Middle frontal gyrus (tissue), 1 donor: ENCODE measurements around the gene PROK2.

ENCODE experiments used
- DNase-seq: peaks from one replicate; pipeline ENCODE4 v3.0.0-alpha.2; 2015; ENCODE audit warnings: low spot score; ENCODE audit errors: extremely low spot score

The PROK2 gene

GRCh38 chr3:71742621-71743020 lies 42.3 kb downstream of the PROK2 start:
- DNase-seq = no peak

- DNase-seq = no peak
Observed at GRCh38 chr3:71734881-71735280, 50.1 kb downstream of the PROK2 start.

DNA sequence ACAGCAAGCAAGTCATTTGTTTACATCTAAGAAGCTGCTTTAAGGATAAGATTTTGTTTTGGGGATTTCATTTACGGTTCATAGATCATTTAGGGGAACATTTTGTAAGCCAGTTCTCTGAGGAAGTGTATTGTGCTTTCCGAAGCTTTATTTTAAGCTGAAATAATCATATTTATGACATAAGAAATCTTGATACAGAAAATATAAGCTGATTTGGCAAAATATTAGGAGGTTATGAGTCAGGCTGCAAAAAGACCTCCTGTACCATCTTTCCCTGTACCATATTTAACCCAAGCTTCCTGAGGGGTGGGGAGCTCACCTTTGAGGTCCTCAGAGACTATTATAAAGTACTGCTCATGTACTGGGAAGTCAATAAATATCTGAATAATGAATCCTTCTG lies 51.6 kb downstream of the PROK2 start:
- DNase-seq = no peak

DNA sequence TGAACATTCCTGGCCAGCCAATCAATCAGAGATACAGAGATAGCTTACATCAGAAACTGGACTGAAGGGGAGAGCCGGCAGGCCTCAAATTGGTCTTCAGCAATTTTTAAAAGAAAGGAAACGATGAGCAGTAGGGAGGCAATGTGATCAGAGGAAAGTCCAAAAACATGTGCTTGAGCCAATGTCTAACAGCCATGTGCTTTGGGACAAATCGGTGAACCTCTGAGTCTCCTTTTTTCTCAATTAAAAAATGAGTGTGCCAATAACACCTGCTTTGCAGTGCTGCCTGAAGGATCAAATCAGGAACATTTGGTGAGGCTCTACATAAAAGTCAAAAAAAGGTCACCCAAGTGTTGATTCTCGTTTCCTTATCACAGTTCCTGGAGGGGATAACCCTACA lies 52.3 kb downstream of the PROK2 start:
- no peak for DNase-seq

DNA sequence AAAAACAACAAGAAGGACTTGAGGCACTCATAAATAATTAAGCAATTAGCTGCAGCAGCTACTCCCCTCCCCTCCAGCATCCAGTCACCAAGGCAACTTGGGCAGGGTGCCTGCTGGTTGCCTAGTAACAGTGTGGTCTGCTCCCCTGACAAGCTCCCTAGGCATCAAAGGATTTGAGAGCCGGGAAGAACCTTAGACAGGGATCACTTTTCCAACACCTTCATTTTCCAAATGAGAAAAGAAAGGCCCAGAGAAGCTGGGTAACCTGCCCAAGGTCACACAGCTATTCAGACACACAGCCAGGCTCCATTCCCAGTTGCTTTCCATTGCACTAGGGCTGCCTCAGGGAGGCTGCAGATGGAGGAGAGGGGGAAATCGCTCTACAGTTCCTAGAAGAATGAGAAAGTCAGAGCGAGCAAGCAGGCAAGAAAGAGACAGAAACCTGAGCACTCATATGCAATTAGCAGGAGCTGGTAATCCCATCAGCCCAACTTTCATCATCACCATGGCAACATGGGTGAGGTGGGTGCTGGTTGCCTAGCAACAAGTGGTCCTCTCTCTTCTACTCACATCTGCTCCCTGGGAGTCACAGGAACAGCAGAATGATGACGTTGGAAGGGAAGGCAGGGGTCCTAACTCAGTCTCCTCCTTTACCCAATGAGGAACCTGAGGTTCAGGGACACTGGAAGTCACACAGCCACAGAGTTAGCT lies 56.2 kb downstream of the PROK2 start:
- no peak for DNase-seq

- DNase-seq = no peak
Observed at GRCh38 chr3:71726146-71726545, 58.8 kb downstream of the PROK2 start.

- no peak for DNase-seq
Observed at GRCh38 chr3:71725271-71725991, 59.5 kb downstream of the PROK2 start, which contains the start of gene EIF4E3. TSS of gene EIF4E3 (minus strand) at chr3:71725402. CDS start at chr3:71725367, 35 bp downstream.

- DNase-seq = no peak
Observed at GRCh38 chr3:71724584-71725270, 60.2 kb downstream of the PROK2 start.

- no peak for DNase-seq
Observed at GRCh38 chr3:71724171-71724453, 60.8 kb downstream of the PROK2 start.

DNA sequence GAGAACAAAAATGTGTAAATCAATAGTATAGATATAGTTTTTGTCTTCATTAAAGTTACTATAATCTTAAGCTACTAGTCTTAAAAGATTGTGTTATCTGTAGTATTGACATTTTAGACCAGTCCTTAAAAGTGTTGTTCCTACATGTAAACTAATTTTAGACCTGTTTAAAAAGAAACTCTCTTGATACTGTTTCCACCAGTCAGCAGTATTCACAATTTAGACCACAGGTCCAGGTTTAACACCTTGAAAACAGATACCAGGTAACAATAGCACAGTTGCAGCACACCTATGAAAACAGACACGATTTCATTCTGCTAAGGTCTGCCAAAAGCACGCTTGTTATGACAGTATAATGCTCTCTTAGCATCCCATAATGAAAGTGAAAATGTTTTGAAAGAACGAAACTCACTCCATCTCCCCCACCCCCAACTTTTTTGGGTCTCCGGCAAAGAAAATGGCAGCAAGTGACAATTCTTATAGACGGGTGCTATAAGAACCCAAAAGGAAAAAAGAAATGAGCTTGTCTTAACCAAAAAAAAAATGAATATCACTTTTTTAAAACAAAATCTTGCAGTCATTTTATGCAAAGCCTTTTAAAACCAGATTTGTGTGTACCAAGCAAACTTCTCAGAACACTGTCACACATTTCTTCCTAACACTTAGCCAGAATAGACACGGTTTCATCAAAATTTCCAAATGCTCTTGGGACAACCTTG lies 61.3 kb downstream of the PROK2 start:
- DNase-seq = no peak

DNA sequence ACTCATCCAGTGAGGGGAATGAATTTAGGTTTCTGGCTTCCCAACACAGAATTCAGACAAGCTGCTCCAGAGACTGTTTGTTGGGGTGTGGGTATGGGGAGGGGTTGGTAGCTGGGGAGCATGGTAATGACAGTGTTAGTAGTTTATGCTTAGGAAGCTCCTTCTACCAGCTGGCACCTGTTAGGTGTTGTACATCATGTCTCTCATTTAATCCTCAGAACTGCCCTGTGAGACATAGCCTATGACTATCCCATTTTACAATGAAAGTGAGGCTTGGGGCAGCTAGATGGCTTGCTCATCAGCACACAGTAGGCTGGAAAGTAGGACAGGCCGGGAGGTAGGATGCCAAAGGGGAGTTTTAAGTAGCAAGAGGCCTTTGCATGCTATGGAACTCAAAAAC lies 62.3 kb downstream of the PROK2 start:
- DNase-seq = no peak
